Measurements from ENCODE around the gene TRAPPC2L. TPM values are rescaled to one million over a fixed set of nuclear protein-coding genes. Genes with fewer than 3 reads are reported as not detected.

The TRAPPC2L gene
- total RNA-seq, 1 donor from 2014 or later, result 61.0 TPM

- no peak for ATAC-seq
These were observed 17.0 kb upstream of the TRAPPC2L start for GRCh38 chr16:88839745-88840599.

DNA sequence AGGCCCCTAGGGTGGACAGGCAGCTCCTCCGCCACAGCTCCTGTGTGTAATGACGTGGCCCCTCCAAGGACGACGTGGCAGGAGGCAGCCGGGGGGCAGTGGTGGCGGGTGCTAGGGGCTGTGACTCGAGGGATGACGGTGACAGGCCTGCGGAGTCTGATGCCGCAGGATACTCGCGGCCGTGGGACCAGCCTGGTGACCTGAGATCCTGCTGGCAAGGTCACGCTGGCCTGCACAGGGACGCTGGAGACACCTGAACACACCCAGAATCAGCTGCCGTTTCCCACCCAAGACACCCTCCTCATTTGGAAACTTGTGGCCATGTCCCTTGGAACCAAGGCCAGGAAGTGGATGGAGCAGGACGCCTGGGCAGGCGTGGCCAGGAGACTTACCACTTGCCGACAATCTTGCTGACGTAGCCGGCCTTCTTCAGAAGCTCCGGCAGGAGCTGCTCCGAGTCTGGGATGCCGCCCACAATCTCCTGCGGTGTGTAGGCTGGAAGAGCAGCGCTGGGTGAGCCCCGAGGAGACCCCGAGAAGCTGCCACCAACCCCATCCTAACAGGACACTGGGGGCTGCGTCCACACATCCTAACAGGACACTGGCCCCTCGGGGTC, 16.2 kb upstream of the TRAPPC2L start:
- no peak for ATAC-seq

DNA sequence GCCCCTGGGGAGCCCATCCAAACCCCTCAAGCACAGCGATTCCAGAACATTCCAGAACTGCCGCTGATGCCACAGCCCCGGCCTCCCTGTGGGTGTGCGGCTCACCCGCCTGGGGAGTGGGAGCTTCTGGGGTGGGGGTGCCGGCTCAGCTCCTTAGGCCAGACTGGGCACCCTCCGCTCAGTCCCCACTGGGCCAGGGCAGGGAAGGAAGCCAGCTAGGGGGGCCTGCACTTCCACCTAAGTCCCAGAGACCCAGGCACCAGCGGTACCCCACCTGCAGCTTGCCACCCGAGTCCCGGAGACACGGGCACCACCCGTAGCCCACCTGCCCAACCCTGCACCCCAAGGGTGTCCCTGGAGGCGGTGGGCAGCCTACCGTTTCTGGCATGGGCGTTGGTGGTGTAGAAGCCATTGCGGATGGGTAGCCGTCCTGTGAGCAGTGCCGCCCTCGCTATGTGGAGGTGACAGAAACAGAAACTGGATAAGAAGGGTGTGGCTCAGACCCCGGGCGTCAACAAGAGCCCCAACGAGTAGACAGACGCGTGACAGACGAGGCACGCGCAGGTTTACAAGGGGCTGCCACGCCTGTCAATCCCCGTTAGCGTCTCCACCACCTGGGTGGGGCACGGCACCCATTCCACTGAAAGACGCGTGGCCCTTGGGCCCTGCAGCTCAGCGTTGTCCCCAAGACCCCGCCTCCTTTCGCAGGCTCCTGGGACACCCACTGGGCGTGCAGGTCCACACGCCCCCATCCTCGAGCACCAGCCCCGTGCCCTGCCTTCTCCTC, 15.2 kb upstream of the TRAPPC2L start:
- no peak for ATAC-seq

DNA sequence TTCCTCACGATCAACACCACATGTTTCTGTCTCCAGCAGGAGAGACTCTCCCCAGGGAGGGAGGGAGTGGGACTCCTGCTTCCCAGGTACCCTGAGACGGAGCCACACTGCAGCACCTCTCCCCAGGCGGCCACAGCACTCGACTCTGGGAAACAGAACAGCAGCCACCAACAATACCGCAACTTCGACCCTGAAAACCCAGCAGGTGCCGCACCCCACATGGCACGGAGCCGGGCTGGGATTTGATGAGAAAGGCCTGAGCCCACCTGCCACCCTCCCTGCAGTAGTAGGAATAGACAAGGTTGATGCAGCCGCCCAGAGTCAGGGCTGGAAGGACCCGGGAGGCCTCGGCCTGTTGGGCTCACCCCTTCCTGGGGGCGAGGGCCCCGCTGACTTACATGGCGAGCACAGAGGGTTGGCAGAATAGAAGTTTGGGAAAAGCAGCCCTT, 14.6 kb upstream of the TRAPPC2L start:
- ATAC-seq, result no peak

DNA sequence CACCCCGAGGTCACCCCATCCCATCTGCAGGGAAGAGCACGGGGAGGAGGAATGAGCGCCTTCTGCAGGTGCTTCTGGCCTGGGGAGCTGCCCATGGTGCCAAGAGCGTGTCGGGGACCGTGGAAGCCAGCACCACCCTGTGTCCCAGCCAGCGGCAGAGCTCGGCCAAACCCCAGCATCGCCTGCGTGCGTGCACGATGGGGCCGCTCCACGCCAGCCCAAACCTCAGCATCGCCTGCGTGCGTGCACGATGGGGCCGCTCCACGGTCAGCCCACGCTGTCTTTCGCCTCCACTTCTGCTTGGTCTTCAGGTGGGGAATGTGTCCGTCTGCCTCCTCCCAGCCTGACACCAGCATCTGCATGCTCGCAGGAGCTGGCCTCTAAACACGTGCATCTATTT, 14.1 kb upstream of the TRAPPC2L start:
- ATAC-seq, result no peak

GRCh38 chr16:88843256-88843655, 13.7 kb upstream of the TRAPPC2L start:
- no peak for ATAC-seq

DNA sequence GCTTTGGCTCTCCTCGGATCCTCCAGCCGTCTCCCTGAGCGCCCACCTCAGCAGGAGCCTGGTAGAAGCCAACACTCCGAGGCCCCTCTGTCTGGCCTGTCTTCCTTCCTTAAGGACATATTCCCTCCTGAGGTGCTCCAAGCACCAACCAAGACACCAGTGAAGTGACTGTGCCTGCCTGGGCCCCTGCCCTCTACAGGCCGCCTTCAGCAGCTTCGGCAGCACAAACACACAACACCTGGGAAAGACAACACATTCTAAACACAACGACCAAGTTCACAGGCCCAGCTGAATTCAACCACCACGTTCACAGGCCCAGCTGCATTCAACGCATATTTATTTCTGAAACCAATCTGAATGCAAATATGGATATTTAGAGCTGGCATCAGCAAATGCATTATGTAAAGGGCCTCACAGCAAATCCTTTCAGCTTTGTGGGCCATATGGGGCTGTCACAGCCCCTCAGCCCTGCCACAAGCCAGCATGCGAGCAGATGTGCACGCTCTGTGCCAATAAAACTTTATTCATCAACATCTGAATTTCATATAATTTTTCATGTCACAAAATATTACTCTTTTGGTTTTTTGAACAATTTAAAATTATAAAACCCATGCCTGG, 12.4 kb upstream of the TRAPPC2L start:
- no peak for ATAC-seq

GRCh38 chr16:88846088-88846487, 10.8 kb upstream of the TRAPPC2L start:
- ATAC-seq, result no peak

- no peak for ATAC-seq
These were observed 9.3 kb upstream of the TRAPPC2L start for GRCh38 chr16:88847654-88848053.

DNA sequence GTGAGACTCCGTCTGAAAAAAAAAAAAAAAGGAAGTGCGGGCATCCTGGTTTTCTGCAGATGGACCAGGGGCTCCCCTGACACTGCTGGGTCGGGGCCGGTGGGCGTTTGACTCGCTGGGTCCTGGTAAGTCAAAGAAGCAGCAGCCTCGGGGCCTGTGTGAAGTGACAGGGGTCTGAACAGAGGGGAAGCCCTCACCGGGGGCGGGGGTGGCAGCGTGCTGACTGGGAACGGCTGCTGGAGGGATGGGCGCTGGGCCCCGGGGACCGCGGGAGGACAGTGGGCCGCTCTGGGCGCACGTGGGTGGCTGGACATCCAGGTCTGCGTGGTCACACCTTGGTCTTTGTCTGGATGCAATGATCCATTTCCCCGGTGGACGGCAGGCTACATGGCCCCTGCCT, 8.4 kb upstream of the TRAPPC2L start:
- ATAC-seq, result no peak

DNA sequence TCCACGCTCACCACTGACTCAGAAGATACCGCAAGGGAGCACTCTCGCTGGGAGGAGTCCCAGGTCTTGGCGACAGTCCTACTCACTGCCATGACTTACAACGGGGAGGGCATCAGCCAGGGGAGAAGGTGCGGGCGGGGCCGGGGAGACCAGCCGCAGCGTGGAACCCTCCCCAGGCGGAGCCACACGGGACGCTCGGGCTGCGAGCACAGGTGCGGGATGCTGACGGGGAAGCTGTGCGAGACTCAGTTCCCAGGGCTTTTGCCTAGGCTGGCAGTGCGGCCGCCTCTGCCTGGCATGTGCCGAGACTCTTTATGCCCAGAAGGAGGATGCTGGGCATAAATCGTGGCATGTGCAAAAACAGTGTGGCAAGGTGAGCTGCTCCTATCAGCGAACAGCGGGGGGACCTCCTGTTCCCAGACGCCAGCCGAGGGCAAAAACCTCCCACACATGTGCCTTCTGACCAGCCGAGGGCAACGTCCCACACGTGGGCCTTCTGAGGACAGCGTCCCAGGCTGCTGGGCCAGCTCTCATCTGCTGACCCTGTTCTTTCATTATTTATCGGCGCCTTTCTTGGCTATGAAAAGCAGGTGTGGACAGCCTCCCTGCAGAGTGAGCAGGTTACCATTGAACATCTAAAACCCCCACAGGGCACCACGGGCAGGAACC, 6.3 kb upstream of the TRAPPC2L start:
- no peak for ATAC-seq

- no peak for ATAC-seq
These were observed 5.3 kb upstream of the TRAPPC2L start for GRCh38 chr16:88851616-88852015.

- no peak for ATAC-seq
These were observed 3.5 kb upstream of the TRAPPC2L start for GRCh38 chr16:88853325-88853941.

DNA sequence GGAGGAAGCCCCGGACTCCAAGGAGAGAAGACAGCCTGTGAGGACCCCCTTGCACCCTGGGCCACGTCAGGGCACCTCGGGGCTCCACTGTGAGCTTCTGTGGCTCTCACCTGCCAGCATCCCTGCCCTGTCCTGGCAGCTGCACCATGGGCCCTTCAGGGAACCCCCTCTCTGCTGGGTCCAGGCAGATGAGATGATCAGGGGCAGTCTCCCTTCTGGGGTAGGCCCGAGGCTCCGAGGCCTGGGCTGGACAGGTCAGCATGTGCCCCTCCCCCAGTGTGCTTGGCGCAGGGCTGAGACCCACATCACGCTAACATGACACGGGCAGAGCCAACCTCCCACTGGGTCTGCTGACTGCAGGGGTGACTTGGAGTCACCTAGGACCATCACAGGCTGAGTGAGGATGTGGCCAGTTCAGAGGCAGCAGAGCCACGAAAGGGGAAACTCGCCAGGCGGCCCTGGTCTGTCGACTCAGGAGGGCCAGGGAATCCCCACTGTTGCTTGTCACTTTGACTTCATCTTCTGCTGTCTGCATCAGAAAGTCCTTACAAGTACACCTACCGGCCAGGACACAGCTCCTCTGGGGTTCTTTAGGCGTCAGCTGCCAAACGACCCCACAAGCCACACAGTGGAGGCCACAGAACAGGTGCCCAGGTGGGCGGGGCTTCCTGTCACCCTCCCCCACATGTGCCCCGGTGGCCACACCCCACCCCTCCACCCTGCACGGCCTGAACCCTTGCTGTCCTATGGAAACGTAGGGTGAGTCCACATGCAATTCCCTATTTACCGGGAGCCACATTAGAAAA, 2.4 kb upstream of the TRAPPC2L start:
- no peak for ATAC-seq

GRCh38 chr16:88855176-88855575, 1.8 kb upstream of the TRAPPC2L start:
- ATAC-seq, result no peak

GRCh38 chr16:88855736-88856121, 1.2 kb upstream of the TRAPPC2L start:
- no peak for ATAC-seq

GRCh38 chr16:88856122-88856827, 652 bp upstream of the TRAPPC2L start:
- ATAC-seq, result peak; percentile 52

GRCh38 chr16:88857728-88858339, 907 bp downstream of the TRAPPC2L start:
- peak; percentile 53 for ATAC-seq

DNA sequence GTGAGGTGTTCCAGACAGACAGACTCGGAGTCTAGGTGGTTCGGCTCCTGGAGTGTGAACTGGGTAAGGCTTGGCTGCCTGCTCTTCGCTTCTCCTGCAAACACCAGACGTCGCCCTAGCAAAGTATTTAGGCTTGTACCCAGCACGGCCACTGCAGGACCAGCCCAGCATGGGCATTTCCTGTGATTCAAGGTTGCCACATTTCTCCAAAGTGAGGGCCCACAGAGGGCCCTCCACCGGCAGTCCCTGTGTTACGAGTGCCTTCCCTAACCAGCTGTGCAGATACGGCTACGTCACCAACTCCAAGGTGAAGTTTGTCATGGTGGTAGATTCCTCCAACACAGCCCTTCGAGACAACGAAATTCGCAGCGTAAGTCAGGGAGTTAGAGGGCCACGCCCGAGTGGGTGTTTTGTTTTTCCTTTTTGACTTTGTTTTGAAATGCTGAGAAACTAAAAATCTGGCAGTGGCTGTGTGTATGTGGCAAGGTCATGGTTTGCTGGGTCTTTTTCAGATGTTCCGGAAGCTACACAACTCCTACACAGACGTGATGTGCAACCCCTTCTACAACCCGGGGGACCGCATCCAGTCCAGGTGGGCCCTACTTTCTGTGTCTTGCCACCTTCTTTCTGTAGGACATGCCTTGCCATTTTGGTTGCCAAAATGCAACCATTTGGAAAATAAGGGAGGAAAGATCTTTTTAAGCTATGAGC, 2.6 kb downstream of the TRAPPC2L start:
- no peak for ATAC-seq

Measured in esophagus mucosa (tissue), 1 donor.